Hindlimb muscle (tissue), 1 donor: ENCODE results near the gene ANKMY1. TPM values are rescaled to one million over a fixed set of nuclear protein-coding genes. Genes with fewer than 3 reads are reported as not detected.

Experiments used
- DNase-seq: peaks from one replicate; pipeline ENCODE4 v3.0.0-alpha.2; 2013
- polyA plus RNA-seq: library from polyadenylated mRNA; unstranded; fragments of 120-200 nt; gene quantifications from one replicate; pipeline ENCODE4 v1.2.1, GENCODE V29; 2013; ENCODE audit not compliant: insufficient read length

Gene ANKMY1
- polyA plus RNA-seq, 1 donor = 11.4 TPM

DNA sequence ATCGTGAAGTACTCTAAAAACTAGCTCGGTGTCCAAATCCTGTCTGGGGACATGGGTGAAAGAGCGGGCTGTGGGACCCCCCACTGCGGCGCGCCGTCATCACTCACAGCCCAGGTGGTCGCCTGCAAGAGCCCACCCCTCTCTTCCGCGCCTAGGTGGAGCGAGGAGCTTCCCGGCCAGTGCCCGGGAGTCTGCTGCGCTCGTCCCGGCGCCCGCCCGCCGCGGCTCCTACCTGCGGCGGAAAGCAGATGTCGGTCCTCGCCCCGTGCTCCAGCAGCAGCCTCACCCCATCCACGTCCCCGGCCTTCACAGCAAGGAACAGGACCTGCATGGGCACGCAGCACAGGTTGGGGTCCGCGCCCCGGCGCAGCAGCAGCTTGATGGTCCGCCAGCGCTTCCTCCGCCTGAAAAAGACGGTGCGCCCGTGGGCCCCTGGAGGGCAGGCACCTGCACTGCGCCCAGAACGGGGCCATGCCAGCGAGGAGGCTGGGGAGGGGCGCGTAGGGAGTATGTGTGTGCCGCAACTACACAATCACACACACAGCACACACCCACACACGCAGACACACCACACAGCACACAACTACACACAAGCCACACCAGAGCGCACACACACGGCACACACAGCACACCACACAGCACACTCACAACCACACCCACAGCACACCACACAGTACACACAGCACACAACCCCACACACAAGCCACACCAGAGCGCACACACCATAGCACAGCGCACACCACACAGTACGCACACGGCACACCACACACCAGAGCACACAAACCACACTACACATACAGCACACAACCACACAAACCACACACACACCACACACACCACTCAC is 37.4 kb downstream of the ANKMY1 start:
- no peak for DNase-seq

DNA sequence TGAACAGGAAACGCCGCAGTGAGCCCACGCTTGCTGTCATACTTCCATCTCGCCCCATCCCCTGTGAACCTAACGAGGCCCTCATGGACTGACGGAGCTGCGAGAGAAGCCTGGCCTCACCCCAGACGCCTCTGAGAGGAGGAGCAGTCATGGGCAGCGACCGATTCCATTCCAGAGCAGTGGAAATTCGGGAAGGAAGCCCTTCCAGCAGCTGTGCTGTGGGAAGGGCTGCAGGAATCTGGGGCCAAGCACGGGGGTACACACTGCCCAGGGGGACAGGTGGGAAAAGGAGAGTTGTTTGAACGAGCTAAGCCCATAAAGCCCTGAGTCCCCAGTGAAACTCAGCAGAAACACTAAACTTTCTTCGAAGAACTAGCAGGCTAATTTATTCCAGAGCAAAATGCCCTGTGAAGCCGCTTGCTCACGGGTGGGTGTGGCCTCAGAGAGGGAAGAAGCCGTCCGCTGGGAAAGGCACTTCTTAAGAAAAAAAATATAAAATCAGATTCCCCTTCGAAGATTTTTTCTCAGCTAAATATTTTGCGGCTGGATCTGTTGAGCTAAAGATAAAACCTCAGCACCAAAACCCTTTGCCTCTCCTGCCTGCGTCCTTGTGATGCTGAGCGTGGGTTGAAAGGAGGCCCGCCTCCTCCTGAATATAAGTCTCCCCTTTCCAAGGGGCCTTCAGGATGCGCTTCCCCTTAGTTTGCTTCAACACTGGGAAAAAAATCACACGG is 38.2 kb downstream of the ANKMY1 start:
- no peak for DNase-seq

DNA sequence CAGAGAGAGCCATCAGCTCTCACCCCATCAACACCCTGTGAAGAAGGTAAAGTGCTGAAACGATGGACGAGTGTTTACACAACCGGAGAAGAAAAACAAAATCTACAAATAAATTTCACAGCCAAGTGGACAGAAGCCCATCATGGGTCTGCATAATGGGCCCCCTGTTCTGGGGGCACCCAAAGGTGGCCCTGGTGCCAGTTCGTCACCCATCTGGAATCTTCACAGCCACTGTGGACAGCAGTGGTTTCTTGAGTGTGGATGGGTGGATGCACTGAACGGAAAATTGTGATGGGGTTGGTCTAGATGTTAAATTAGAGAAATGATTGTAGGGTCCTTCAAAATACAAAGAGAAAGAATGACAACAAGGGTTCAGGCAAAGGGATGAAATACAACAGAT is 38.8 kb downstream of the ANKMY1 start:
- no peak for DNase-seq

DNA sequence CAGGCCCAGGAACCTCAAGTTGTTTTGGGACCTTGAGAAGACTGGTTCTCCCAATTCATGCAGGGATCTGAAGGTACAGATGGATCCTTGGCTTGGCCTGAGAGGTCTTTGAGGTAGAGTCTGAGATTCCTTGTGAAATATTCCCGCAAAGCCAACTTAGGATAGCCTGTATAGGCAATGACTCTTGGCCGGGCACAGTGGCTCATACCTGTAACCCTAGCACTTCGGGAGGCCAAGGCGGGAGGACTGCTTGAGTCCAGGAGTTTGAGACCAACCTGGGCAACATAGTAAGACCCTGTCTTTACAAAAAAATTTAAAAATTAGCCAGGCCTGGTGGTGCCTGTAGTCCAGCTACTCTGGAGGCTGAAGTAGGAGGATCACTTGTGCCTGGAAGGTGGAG is 40.4 kb downstream of the ANKMY1 start:
- DNase-seq = no peak

DNA sequence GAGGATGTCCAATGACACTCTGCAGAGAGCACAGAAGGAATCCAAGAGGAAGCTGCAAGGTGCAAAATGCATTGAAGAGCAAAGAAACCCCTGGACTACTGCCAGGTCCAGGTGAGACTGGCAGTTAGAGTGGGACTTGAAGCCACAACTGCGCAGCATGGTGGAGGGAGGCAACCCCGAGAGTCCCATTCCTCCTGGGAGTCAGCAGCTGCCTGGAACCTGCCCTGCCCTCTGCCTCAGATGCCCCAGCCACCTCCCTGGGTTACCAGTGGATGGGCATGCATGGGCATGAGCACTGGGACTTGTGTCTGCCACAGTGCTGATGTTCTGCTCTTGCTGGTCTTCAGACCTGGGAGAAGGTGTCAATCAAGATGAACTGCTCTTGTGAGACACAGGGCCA is 43.2 kb downstream of the ANKMY1 start:
- no peak for DNase-seq

DNA sequence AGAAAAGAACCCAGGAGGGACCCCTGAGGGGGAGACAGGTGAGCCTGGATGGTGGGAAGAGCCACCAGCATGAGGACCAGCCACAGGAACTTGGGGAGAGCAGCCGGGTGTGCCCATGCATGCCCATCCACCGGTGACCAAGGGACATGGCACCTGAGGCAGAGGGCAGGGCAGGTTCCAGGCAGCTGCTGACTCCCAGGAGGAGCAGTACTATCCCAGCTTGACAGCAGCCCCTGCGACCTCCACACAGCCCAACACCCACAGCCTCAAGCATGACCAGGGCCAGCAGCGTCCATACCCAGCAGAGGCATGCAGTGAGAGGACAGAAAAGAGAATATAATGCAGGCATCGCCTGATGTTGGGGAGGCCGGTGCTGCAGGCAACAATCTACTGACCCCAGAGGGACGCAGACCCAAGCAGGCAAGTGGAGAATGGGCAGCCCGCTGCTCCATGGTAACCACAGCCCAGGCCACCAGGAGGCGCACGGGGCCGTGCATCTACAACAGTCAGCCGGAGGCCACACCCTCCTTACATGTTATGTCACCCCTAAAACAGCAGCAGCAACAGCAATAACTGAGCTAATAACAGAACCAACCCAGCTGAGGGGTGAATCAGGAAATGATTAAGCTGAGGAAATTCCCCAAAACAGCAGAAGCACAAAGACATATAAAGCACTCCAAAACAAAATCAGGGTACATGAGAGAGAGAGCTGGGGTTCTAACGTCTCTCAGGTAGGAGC is 44.1 kb downstream of the ANKMY1 start:
- DNase-seq = peak; percentile 62

DNA sequence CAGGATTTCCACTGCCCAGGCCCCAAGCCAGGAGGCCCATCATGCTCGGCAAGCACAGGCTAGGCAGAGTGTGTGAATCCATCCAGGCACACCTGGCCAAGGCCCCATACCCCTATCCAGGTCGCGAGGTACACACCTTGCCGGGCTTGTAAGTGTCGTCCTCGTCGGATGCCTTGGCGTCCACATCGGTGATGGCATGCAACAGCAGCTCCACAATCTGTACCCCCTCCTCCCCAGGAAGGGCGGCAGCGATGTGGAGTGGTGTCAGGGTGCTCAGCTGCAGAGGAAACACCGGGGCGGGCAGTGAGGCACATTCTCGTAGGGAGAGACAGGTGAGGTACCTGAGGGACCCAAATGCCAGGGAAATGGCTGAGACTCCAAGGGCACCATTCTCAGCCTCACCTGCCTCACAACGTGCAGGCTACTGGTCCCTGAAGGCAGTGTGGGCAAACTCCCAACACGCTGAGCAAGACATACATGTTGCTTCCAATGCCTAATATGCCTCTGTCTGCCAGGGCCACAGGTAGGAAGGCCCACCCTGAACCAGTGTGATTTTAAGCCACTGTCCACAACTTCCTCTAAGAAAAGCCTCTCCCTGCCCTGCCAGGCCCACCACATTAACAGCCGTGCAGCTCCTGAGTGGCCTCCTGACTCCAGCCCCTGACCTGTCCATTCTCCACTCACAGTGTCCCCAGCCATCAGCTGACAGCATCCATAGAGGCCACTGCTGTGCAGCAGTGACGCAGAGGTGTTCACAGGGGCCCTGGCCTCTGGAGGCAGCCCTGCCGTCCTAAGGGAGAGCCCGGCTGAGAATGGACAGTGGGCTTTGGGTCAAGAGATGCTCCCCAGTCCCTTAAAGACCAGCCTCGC is 44.9 kb downstream of the ANKMY1 start:
- DNase-seq = no peak

DNA sequence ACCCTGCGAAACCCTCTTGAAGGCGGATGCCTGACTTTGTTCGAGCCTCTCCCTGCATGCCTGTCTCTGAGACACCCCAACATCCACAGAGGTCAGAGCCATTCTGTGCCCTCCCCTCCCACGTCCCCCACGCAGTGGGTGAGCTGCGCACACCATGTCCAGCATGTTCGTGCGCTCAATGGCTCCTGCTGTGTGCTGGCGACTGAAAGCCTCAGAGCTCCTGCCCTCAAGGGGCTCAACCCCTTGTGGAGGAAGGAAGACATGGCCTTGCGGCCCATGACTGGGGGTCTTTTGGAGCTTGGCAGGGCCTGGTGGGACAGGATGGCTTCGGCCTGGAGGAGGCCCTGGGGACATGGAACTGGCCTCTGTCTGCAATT is 45.7 kb downstream of the ANKMY1 start:
- DNase-seq = no peak

DNA sequence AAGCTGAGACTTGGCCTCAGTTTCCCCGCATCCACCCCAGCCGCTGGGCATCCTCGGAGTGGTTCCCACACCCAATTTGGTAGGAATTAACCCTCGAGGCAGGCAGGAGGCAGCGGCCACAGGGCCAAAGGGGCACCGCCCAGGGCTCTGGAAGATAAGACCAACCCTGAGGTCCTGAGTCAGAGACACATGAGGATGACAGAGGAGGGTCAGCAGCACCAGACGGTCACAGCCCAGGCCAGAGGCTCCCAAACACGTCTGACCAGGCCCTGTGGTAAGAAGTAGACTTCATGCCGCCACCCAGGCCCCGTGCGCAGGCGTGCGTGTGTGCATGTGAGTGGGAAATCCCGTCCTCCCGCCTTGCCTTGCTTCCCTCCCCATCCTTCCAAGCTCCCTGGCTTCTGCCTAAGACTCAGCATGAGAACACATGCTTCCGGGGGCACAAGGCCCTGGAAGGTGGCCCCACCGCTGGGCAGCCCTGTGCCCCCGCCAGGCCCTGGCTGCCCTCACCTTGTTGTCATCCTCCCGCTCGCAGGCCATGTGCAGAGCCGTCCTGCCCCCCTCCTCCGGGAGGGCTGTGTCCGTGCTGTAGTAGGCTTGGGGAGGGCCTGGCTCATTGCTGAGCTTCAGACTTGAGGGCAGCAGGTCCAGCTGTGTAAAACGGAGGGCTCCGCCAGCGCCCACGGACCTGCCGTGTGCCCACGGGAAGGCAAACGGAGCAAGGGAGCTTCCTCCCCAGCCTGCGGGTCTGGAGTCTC is 46.3 kb downstream of the ANKMY1 start:
- DNase-seq = no peak

DNA sequence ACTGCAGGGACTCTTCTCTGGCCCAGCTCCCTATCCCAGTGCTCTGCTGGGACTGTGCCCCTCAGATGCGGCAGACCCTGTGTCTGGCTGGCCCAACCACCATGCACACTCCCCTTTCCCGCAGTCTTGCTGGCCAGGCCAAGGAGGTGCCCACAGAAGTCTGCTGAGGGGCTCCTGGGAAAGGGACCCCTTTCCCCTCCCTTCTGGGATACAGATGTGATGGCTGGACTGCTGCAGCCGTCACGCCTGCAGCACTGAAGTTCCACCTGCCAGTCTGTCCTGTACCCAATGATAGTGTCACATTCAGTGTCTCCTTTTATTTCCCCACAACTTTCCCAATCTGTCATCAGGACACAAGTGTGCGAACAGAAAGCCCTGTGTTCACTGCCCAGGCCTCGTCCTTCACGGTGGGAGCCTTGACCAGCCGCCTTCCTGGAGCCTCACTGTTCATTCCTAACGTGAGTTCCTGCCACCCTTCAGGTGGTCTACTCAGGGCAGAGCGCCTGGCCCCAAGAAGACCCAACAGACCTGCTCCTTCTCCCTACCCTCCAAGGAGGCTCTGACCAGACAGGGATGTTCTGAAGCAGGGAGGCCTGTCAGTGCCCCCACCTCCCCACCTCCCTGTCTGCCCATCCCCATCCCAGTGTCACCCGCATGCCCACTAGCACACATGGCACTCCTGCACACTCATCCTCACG is 47.1 kb downstream of the ANKMY1 start:
- no peak for DNase-seq

DNA sequence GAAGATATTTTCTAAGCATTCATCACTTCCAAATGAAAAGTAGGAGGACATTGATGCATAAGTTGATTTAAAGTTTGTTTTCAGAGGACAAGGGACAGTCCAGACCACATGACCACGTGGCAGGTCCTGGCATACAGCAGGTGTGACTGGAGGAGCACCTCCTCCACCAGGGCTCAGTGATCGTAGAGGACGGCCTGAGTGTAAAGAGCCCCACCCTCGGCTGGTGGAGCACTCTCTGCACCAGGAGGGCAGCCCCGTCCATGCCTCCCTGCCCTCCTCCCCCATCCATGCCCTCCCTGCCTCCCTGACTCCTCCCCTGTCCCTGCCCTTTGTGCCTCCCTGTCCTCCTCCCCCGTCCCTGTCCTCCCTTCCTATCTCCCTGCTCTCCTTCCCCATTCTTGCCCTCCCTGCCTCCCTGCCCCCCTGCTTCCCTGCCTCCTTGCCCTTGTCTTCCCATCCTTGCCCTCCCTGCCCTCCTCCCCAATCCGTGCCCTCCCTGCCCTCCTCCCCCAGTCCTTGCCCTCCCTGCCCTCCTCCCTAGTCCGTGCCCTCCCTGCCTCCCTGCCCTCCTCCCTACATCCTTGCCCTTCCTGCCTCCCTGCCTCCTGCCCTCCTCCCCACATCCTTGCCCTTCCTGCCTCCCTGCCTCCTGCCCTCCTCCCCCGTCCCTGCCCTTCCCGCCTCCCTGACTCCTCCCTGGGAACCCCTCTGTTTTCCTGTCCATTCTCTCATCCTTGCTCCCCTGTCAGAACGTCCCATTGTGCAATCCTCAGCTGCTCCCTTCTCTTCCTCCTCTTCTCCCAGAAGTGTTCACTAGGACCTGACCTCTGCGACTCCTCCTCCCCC is 47.9 kb downstream of the ANKMY1 start:
- no peak for DNase-seq

DNA sequence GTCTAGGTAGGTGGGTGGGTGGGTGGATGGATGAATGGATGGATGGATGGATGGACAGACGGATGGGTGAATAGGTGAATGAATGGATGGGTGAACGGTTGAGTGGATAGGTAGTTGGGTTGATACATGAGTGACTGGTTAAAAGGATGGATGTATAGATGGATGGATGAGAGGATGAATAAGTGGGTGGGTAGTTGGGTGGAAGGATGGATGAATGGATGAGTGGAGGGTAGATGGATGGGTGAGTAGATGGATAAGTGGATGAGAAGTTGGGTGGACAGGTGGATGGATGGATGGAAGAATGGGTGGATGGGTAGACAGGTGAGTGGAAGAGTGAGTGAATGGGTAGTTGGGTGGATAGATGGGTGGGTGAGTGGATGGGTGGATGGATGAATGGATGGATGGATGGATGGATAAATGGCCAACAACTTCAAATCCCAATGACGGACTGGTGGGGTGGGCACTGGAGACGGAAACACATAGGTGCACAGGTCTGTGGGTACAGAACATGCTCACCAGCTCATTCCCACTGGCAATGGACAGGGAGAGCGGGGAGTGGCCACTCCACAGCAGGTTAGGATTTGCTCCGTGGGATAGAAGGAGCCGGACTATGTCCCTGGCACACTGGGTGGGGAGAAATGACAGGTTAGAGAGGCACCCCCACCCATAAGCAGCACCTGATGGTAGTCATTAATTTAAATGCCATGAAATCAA is 48.8 kb downstream of the ANKMY1 start:
- DNase-seq = no peak

DNA sequence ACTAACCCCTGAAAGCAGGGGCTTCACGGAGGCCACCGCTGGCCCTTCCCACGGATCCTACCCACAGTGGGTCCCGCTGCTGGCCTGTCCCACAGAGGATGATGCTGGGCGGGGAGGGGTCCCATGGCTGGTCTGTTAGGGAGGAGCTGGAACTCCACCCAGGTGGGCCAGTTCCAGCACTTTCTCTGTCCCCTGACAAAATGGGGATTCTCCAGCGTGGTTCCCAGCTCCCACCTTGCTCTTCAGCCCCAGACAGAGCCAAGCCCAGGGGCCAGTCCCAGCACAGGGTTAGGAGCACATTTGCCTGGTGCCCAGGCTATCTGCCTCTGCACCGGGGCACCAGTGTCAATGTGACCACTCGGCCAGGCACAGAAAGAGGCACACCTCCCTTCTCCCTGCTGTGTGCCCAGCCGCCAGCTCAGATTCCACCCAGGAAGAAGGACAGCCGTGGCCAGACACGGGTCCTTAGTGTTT is 50.0 kb downstream of the ANKMY1 start:
- no peak for DNase-seq

DNA sequence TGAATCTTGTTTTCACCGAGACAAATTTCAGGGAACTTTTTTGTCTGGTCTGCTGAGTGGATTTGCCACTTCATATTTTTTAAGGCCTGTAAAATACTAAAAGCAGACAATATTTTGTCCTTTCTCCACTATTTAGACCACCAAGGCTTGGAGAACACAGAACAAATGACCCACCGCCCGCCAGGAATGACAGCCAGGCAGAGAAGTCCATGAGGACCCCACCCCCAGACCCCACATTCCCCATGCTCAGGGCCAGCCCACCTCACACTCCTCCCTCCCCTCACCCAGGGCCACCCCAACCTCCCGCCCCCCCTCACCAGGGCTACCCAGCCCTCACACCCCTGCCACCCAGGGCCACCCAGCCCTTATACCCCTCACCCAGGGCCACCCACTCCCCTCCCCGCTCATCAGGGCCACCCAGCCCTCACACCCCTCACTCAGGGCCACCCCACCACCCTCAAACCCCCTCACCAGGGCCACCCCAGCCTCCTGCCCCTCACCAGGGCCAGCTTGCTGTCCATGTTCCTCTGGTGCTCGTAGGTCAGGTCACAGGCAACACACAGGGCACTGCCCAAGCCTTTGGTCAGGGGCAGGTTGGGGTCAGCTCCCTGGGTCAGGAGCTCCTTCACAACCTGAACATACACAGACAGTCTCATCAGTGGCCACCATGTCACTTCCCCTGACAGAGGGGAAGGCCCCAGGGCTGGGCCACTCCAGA is 50.6 kb downstream of the ANKMY1 start:
- no peak for DNase-seq

DNA sequence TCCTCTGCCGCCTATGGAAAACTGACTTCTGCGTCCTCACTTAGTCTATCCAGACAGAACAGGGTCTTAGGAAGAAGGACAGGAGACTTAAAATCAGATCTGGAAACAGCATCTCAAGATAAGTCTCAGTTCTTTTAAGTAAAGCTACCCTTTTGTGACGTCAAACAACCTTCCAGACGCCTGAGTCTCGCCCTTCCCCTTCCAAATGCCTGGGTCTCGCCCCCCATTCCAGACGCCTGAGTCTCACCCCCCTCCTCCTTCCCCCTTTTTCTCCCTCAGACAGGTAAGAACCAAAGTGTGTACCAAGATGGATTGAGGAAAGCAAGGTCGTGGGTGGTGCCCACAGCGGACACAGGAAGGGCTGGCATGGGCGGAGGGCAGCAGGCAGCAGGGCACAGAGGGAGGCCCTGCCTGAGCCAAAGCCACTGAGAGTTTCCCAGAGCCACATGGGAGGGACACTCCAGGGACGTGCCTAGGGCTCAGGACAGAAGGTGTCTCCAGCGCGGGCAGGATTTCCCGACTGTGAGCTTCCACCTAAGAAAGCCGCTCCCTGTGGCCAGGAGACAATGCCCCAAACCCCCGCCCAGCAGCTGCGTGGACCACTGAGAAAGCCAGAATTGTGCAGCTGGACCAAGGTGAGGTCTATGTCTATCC is 51.3 kb downstream of the ANKMY1 start:
- DNase-seq = no peak

DNA sequence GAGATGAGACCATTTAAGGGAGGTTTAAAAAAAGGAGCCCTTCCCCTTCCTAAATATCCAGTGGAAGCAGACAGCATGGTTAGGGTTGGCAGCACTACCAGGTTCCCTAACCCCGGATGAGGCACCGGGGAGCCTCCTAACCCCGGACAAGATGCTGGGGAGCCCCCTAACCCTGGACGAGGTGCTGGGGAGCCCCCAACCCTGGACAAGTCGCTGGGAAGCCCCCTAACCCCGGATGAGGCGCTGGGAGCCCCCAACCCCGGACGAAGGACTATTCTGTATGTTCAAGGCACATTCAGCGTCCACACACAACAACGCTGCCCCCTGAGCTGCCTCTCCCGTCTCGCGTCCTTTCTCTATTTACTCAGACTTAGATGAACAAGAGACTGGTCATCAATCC is 51.9 kb downstream of the ANKMY1 start:
- DNase-seq = no peak

DNA sequence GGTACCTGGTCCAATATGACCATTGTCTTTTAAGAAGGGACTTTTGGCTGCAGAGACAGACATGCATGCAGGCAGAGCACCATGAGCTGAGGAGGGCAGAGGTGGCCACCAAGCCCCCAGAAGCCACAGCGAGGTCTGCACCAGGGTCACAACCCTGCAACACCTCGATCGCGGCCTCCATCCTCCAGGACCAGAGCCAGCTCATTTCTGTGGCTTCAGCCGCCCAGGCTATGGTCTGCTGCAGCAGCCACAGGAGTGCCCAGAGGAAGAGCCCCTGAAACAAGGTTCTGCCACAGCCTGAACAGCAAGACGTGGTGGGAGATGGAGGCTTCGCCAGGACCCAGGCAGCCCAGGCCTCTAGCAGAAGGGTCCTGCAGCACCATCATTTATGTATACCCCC is 53.9 kb downstream of the ANKMY1 start:
- DNase-seq = no peak

DNA sequence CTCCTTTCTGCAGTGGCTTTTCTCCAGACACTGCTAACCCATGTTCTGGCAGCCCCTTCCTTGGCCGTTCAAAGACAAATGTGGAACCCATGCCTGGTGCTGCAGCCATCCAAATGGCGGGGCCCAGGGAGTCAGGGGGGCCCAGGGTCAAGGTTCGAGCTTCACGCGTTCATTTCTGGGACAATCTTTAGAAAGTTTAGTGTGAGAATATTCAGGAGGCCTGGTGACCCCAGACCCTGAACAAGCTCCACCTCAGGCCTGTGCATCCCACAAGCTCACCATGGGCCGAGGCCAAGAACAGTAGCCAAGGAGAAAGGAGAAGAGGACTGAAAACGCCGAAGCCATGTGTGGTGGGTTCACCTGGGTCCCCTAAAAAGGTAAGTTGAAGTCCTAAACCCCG is 54.4 kb downstream of the ANKMY1 start:
- no peak for DNase-seq
